ENCODE data around the gene CHN2.
A peak's percentile ranks its signal among the peaks of the same experiment; 100 is the strongest.

The CHN2 gene

DNA sequence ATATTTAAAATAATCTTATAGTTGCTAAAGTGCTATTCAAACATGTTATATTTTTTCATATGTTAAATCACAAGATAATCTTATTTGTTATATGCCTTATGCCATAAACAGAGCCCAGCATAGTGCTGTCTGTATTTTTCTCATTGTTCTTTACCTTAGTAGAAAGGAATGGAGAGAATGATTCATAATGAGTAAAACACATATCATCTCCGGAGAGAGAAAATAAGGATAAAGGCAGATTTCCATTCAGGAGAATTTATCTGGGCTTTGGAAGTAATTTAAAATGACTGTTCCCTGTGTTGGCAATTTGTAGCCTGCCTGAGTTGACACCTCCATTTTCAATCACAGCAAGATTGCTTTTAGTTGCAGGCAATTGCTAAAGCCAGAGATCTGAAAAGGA is 30.2 kb downstream of the CHN2 start:
- DNase-seq (ENCODE audit: low read depth in 4 of 4, low spot score in 1 of 4), result no peak

DNA sequence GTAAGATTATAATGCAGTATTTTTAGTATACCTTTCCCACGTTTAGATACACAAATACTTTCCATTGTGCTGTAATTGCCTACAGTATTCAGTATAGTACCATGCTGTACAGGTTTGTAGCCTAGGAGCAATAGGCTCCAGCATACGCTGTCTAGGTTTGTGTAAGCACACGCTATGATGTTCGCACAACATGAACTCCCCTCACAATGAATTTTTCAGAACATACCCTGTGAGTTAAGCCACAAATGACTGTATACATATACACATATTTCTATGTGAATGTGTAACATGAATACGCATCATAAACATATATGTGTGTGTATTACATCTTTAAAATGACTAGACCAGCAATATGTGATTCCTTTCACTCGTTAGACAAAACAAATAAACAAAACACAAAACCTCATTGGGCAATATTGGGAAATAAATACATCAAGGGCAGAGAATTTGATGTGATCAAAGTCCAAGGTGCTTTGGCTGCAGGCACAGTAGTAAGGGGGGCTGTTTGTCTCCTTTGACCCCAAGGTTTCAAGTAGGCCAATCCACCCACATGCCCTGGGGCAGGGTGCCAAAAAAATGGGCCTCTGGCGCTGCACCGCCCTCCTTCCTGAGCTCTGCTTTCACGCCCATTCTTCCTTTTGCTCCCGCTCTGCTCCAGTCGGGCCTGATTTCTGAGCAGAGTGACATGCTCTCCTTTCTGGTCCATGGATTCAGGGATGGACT is 33.9 kb downstream of the CHN2 start:
- DNase-seq (ENCODE audit: low read depth in 4 of 4, low spot score in 1 of 4), result no peak

DNA sequence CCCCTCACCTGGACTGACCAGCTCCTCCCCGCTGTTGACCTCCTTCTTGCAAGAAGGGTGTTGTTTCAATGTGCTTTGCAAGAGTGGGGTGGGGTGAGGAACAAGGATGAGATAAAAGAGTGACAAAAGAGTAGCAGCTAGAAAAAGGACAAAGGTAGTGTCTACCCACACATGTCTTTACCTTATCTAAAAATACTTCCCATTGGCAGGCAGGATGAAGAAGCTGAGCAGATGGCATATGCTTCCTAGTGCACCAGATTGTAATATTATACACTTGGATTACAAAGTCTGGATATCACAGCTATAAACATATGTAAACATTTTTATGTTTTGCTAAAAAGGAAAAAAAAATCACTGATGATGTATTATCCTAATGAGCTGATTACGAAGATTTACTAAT is 34.5 kb downstream of the CHN2 start:
- DNase-seq (ENCODE audit: low read depth in 4 of 4, low spot score in 1 of 4), result no peak

DNA sequence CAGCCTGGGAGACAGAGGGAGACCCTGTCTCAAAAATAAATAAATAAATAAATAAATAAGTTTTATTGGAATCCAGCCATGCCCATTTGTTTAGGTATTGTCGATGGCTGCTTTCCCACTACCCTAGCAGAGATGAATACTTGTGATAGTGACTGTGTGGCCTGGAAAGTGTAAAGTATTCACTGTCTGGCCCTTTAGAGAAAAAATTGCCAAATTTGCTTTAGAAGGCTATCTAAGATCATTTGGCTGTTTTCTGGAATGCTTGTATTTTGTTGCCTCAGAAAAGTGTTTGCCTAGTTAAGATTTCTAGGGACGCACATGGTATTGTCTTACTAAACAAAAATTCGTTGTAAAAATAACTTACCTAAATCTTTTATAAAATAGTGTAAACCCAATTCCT is 35.4 kb downstream of the CHN2 start:
- DNase-seq (ENCODE audit: low read depth in 4 of 4, low spot score in 1 of 4), result no peak

DNA sequence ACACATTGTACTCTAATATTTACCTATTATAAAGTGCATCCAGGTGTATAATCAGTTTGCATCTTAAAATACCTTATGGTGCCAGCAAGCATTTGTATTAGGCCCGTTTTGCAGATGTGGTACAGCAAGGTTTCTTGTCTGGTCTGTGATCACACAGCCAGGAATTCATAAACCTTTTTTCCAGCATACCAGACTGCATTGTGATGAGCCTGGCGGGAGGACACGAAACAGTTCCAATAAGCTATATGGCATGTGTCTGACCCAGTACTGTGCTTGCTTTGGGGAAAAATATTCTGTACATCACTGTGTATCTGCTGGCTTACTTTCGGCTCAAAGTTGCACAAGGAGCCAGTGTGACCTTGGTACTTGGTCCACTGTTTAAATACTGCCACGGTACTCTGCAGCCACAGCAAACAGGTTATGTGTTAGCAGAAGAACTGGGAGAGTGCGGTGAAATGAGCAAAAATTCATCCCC is 36.3 kb downstream of the CHN2 start:
- no peak for DNase-seq (ENCODE audit: low read depth in 4 of 4, low spot score in 1 of 4)

DNA sequence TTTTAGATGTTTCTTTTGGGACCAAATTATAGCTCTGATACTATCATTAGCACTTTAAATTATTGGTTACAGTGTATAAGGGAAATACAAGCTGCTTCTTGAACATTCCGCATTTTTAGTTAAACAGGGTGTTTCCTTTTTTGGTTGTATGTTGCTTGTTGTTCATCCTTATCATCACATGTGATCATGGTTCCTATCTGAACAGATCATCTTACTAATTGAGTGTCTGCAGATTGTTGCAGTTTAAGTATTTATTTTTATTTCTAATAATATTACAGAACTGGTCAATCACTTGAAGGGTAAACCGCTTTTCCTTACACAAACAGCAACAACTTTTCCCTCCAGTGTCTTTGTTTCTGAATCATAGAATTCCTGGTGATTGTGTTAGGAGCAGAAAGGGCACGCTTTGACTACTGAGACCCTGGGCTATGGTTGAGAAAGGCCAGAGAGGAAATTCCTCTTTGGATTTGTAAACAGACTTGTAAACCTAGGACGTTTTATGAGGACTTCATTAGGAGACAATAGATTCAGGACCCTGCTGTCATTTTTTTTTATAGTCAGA is 37.2 kb downstream of the CHN2 start:
- no peak for DNase-seq (ENCODE audit: low read depth in 4 of 4, low spot score in 1 of 4)

DNA sequence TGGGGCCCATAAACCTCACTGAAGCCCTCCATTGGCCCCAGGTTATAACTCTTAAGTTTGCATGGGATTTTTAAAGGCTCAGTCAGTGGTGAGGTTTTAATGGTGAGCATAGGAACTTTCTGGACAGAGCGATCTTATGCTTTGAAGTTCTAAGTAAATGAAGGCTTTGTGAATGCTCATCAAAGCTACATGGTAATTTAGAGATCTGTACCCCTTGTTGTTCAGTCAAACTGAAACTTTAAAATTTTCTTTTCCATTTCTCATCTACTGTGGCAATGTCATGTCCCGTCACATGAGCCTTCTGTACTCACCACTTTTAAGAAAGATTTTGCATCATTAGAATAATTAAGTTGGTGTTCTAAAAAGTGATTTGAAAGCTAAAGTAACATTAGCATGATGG is 39.9 kb downstream of the CHN2 start:
- DNase-seq (ENCODE audit: low read depth in 4 of 4, low spot score in 1 of 4), result no peak

DNA sequence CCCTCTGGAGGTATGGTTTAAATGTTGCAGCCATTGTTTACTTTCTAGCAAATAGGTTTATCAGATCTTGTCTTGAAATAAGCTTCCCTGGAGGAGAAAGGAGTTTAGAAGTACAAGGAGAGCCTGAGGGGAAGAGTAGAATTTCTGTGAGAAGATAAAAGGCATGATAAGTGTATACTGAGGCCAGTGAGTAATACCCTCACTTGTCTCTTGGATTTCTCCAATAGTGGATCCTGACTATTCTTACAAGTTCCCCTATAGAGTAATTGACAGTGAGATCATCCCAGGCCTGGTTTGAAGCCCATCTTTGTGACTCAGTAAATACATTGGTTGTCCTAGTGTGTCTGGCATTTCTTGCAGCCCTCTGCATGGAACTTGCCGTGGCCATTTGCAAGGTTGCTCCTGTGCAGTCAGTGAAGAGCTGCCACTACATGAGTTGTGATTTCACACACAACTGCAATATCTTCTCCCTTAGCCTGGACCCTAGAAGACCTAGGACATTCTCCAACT is 41.6 kb downstream of the CHN2 start:
- DNase-seq (ENCODE audit: low read depth in 4 of 4, low spot score in 1 of 4), result no peak

DNA sequence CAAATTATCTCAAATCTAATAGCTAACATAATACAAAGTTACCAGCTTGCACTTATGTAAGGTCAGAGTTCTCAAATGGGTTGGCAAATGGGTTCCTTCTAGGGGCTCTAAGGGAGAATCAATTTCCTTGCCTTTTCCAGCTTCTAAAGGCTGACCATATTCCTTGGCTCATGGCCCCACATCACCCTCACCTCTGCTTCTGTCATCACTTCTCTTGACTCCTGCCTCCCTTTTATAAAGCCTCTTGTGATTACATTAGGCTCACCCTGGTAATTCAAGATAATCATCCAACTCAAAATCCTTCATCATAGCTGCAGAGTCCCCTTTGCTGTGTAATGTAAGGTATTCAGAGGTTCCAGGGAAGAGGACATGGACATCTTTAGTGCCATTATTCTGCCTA is 42.1 kb downstream of the CHN2 start:
- DNase-seq (ENCODE audit: low read depth in 4 of 4, low spot score in 1 of 4), result no peak

DNA sequence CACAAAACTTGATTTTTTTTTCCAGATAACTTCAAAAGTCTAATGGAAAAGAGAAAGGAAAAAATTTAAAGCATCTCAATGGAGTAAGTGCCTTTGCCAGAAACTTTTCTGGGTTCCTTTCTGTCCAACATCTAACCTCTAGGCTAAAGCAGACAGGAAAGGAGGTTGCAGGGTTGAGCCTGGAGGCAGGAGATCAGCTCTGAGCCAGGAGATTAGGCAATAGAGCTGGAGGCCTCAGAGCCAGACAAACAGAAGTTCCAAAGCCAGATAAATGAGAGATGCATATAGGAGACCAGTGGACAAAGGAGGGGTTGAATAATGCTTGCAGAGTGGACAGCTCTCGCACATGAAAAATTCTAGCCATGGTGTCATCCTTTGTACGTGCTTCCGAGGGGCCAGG is 42.9 kb downstream of the CHN2 start:
- DNase-seq (ENCODE audit: low read depth in 4 of 4, low spot score in 1 of 4), result no peak

DNA sequence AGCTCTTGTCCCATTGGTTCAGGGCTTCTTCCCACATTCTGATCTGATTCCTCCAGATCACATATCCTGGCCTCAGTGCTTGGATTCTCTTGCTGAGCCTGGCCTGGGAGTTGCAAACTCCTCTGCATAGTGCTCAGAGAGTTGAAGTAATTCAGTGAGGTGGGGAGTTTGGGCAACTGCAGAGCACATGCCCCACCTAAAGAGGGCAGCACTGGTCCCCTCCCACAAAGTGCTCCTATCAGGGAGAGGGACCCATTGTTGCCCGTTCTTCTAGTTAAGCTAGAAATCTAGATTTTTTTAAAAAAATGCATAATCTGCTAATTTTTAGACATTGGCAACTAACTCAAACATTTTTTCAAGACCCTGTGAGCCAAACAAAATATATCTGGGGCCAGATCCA is 45.1 kb downstream of the CHN2 start:
- no peak for DNase-seq (ENCODE audit: low read depth in 4 of 4, low spot score in 1 of 4)

DNA sequence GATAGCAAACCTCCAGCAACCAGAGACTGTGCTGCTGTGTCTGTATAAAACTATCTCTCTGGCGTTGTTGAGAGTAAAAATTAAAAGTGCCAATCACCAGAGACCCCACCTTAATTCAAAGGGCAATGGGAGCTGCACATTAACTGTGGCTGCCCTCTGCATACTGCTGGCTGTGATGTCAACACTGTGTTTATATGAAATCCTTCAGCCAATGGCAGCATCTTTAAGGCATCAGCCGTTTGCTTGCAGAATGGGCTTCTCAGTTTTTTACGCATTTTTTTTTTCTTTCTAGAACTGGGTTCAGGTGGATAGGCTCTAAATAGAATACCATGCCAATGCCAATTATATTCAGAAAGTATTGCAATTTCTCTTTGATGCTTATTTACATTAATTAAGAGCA is 47.7 kb downstream of the CHN2 start:
- DNase-seq (ENCODE audit: low read depth in 4 of 4, low spot score in 1 of 4), result no peak

DNA sequence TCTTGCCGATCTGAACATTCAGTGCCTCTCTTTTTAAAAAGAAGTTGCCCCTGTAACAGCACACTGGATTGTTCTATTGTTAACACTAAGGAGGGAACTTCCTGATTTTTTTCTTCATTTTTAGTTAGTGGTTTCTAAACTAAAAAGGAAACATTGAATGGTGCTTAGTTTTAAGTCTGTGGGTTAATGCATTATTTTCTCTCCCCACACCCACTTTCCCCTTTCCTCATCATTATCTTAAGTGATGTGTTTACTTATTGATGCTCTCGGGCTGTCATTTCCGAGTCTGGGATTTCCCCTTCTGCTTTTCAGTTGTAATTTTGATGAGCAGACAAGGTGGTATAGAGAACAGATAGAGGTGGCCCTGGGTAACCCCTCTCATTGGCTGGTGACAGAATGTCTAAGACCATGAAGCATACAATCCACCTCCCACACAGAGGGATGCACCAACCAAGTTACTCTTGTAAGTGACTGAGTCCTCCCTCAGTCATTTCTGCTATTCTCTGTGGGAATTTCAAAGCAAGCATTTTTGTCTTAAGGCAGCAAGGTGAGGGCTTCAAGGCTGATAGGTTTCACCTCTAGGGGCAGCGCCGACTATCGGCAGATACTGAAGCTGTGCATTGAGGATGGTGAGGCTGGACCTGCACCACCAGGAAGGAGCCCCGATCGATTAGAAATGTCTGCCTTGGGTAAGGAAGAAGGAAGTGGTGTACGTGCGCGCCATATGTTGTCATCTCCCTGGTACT is 49.5 kb downstream of the CHN2 start:
- peak; percentile 6 to 37 (median 12) for DNase-seq (ENCODE audit: low read depth in 4 of 4, low spot score in 1 of 4)

DNA sequence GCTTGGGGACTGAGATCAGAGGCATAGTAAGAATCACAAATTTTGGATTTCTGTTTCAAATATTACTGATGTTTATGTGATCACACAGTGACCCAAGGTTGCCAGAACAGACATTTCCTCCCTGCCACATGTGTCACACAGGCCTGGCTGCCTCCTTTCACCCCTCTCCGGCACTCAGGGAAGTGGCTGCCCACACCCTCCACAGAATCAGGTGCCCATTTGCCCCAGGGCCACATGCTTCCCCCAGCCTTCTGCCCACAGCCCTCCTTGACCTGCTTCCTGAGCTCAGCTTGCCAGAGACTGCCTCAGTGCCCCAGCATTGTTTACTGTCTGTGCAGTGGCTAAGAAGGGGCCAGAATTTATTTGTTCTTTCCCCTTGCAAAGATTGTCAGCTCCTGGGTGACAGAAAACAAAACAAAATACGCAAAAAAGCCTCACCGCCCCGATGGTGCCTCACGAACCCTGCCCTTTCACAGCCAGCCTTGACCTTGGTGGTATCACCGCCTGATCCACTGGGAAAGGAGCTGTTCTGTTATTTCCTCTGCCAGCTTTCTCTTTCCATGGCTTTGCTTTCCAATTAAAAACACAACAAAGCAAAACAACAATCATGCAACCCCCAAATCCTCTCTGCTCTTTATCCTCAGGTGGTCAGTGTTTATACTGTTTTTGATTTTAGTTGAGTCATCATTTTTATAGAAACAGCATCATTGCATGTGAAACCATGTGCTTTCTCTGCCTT is 52.8 kb downstream of the CHN2 start:
- no peak for DNase-seq (ENCODE audit: low read depth in 4 of 4, low spot score in 1 of 4)

DNA sequence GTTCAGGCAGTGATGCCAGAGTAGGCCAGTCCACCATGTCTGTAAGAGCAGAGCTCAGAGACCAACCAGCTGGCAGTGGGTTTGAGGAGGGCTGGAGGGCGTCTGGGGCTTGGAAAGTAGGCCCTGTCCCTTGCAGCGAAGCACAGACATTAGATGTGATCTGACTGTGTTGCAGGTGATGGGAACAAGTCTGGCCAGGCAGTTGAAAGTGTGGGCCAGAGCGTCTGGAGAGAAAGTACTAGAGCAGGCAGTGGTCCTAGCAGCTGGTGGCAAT is 53.3 kb downstream of the CHN2 start:
- no peak for DNase-seq (ENCODE audit: low read depth in 4 of 4, low spot score in 1 of 4)

DNA sequence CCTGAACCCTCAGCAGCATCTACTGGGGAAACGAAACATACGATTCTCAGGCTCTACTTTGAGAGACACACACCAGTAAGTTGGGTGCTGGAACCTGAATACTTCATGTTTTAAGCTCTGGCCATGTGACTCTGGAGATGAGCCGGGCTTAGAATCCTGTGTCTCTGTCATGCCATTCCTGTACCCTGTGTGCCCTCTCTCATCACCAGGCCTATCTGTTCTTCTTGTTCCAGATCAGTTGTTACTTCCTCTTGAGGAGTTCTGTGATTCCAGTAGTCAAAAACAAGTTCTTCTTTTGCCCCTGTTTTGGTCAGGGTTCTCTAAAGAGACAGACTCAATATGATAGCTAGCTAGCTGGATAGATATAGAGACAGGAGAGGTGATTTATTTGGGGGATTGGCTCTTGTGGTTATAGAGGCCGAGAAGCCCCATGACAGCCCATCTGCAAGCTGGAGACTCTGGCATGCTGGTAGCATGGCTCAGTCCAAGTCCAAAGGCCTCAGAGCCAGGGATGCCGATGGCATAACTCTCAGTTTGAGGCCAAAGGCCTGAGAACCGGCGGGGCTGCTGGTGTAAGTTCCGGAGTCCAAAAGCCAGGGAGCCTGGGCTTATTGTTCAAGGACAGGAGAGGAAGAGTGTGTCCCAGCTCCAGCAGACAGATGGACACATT is 54.3 kb downstream of the CHN2 start:
- no peak for DNase-seq (ENCODE audit: low read depth in 4 of 4, low spot score in 1 of 4)

DNA sequence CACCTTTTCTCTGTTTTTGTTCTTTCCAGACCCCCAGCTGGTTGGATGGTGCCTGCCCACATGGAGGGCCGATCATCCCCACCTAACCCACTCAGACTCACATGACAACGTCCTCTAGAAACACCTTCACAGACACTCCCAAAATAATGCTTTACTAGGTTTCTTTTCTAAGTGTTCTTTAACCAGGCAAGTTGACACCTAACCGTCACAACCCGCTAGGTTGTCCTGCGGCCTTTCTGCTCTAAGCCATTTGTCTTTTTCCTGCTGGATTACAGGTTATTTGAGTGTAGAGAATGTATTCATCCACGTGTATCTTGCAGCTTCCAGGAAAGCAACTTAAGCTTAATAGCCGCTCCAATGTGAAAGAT is 54.8 kb downstream of the CHN2 start:
- no peak for DNase-seq (ENCODE audit: low read depth in 4 of 4, low spot score in 1 of 4)

DNA sequence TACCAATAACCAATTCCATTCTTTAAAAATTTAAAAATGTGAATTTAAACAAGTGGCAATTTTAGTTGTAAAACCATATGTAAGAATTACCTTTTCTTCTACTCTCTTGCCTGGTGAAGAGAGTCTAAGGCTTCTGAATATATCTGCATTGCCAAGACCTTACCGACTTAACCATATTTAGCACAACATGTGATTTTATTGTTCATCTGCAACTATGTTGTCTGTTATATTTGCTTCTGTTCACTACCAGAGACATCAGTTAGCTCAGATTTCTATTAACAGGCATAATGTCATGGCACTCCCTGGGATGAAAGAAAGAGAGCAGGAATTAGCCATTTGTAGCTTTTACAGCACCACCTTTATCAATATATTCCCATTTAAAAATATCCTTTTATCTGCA is 55.3 kb downstream of the CHN2 start:
- DNase-seq (ENCODE audit: low read depth in 4 of 4, low spot score in 1 of 4), result no peak

DNA sequence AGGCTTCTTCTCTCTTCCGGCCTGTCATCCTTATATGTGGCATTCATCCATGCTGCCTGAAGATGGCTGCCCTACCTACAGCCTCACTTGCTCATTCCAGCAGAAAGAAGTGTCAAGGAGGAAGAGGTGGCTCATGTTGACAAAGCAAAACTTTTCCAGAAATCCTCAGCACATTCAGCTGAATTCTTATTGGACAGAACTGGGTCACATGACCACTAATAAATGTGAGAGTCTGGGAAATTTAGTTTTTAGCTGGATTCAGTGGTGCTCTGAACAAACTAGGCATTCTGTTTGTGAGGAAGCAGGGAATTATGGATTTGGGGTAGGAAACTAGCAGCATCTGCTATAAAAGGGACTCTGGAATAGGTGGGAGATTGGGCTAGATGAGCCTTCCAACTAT is 58.6 kb downstream of the CHN2 start:
- DNase-seq (ENCODE audit: low read depth in 4 of 4, low spot score in 1 of 4), result no peak

DNA sequence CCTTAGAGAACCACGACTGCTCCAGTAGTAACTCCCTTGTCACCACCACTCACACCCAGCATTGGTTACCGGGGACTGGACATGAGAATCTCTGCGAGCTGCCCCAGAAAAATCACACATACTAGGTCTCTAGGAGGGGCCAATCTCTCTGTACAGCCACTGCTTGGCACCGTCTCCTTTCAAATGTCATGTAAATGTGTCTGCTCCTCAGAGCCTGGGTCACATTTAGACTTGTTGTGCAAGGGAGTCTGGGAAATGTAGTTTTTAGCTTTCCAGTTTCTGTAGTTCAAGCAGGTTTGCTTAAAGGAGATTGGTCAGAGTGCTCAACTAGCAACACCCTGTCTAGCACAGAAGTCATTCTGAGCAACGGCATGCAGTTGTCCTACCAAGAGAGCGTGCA is 60.0 kb downstream of the CHN2 start:
- DNase-seq (ENCODE audit: low read depth in 4 of 4, low spot score in 1 of 4), result no peak

DNA sequence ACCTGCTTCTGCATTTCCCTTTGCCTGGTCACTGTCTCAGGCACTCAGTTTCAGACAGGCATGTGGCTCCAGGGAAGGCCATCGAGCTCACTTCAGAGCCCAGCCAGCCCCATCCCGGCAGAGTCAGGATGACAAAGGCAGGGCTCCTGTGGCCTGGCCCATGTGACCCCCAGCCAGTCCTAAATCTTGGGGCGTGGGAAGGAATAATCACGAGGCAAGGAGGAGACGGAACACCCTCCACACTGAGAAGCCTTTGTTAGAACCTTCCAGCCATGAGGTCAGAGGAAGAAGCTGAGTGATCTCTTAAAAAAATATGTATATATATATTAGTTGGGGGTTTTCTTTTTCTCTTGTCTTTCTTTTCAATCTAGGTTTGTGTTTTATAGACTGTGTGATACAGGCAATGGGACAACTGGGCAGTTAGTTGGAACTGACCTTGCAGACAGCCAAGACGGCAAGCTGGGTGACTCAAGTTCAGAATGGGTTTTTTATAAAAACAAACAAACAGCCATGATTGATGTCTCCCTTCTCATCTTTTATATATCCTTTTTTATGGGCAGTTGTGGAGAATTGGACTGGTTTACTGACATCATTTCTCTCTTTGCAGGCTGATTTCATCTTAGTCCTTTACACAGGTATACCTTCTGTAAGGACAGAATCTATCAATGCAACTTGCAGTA is 60.8 kb downstream of the CHN2 start:
- no peak for DNase-seq (ENCODE audit: low read depth in 4 of 4, low spot score in 1 of 4)

All from stimulated activated CD4-positive, alpha-beta T cell treated with anti-CD3 and anti-CD28 coated beads, Interleukin-1b, Interleukin-23, amount 100 ng/mL, for 24 hours (primary cell).